GM12801 (cell line): Measurements from ENCODE around the gene CLDND2.

ENCODE experiments used
- CTCF ChIP-seq: IDR thresholded peaks from one replicate; pipeline ENCODE4 v1.5.1; 2011; ENCODE audit warnings: control low read depth; ENCODE audit not compliant: insufficient read length; ENCODE audit errors: extremely low read depth

Gene CLDND2

GRCh38 chr19:51402117-51402516 lies 33.3 kb upstream of the CLDND2 start:
- TF ChIP-seq CTCF, result no peak

- TF ChIP-seq CTCF, result no peak
Observed at GRCh38 chr19:51399231-51399630, 30.4 kb upstream of the CLDND2 start.

GRCh38 chr19:51398096-51398704 lies 29.4 kb upstream of the CLDND2 start:
- no peak for TF ChIP-seq CTCF

GRCh38 chr19:51396175-51396574 lies 27.4 kb upstream of the CLDND2 start:
- TF ChIP-seq CTCF, result no peak

GRCh38 chr19:51394050-51394836 lies 25.4 kb upstream of the CLDND2 start:
- no peak for TF ChIP-seq CTCF

- no peak for TF ChIP-seq CTCF
Observed at GRCh38 chr19:51392701-51393100, 23.9 kb upstream of the CLDND2 start.

GRCh38 chr19:51391073-51391611 lies 22.3 kb upstream of the CLDND2 start:
- no peak for TF ChIP-seq CTCF
